ENCODE measurements around the gene KDM4C. TPM values are rescaled to one million over a fixed set of nuclear protein-coding genes. Genes with fewer than 3 reads are reported as not detected.

The KDM4C gene
- total RNA-seq, 1 experiment from 2014 or later, result 13.5 TPM

GRCh38 chr9:7121055-7121454 is 363.3 kb downstream of the KDM4C start:
- no peak for DNase-seq (ENCODE audit: extremely low read depth, low read depth)

DNA sequence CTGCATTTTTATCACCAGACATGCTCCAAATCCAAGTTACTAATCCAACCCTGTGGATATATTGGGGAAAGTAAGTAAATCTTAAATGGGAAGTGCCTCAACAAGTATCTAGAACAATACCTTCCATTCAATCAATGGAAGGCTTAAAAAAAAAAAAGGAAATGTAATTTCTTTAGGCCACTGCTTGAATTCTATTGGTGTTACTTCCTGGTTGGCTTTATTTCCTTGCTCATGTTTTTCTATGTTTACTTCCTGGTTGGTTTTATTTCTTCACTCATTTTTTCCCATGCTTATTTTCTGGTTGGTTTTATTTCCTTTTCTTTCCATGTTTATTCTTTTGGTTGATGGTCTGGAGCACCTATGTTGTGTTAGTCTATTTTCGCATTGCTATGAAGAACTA is 363.9 kb downstream of the KDM4C start:
- no peak for DNase-seq (ENCODE audit: extremely low read depth, low read depth)

DNA sequence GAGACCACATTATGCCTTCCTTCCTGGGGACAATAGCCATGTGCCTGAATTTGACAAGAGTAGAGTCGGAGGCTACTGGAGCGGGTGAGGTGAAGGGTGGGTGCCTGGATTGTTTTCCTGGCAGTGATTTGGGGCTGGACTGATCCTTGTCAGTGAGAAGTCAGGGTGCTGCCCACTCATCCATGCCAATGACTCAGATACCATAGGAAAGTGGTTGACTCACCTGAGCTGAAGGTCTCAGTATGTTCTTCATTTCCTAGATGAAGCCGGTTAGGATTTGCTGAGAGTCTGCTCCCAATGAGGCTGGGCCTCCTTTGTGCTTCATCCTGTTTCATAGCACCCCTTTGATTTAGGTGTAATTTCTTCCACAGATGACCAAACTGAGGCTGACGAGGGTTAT is 366.0 kb downstream of the KDM4C start:
- no peak for DNase-seq (ENCODE audit: extremely low read depth, low read depth)

GRCh38 chr9:7125231-7125630 is 367.5 kb downstream of the KDM4C start:
- no peak for DNase-seq (ENCODE audit: extremely low read depth, low read depth)

- no peak for DNase-seq (ENCODE audit: extremely low read depth, low read depth)
These were observed 371.6 kb downstream of the KDM4C start for GRCh38 chr9:7129391-7129790.

- DNase-seq (ENCODE audit: extremely low read depth, low read depth), result no peak
These were observed 372.6 kb downstream of the KDM4C start for GRCh38 chr9:7130266-7130820.

GRCh38 chr9:7132605-7133004 is 374.8 kb downstream of the KDM4C start:
- DNase-seq (ENCODE audit: extremely low read depth, low read depth), result no peak

GRCh38 chr9:7135735-7136134 is 378.0 kb downstream of the KDM4C start:
- no peak for DNase-seq (ENCODE audit: extremely low read depth, low read depth)

- no peak for DNase-seq (ENCODE audit: extremely low read depth, low read depth)
These were observed 379.3 kb downstream of the KDM4C start for GRCh38 chr9:7137040-7137439.

DNA sequence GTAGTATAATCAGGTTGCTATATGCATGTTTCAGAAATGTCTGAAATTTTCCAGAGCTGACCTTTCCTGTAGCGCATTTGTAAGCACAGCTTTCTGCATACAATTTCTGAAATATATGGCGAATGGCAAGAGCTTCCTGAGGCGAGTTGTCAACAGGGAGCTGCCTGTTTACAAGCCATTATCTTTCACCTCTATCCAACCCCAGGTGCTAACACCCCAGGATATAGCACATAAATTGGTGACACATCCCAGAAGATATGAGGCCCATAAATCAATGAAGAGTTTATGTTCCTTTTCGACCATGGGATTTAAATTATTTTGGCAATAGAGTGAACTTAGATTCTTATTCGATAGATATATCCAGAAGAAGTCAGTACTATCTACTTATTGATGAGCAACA is 379.8 kb downstream of the KDM4C start:
- DNase-seq (ENCODE audit: extremely low read depth, low read depth), result no peak

DNA sequence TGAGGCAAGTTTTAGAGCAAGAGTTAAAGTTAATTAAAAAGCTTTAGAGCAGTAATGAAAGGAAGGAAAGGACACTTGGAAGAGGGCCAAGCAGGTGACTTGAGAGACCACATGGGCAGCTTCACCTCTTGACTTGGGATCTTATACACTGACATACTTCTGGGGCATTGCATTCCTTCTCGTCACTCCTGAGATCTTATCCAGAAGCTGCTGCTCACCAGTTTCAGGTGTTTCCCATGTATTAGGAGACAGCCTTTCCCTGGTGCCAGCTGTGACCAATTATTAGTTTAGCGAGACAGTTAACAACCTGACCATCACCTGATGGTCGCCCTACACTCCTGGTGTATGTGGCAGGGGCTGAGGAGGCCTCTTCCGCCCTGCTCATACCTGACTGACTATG is 382.1 kb downstream of the KDM4C start:
- DNase-seq (ENCODE audit: extremely low read depth, low read depth), result no peak

GRCh38 chr9:7140401-7140800 is 382.6 kb downstream of the KDM4C start:
- no peak for DNase-seq (ENCODE audit: extremely low read depth, low read depth)

GRCh38 chr9:7143645-7144200 is 385.9 kb downstream of the KDM4C start:
- DNase-seq (ENCODE audit: extremely low read depth, low read depth), result no peak

- DNase-seq (ENCODE audit: extremely low read depth, low read depth), result no peak
These were observed 386.7 kb downstream of the KDM4C start for GRCh38 chr9:7144265-7145046.

DNA sequence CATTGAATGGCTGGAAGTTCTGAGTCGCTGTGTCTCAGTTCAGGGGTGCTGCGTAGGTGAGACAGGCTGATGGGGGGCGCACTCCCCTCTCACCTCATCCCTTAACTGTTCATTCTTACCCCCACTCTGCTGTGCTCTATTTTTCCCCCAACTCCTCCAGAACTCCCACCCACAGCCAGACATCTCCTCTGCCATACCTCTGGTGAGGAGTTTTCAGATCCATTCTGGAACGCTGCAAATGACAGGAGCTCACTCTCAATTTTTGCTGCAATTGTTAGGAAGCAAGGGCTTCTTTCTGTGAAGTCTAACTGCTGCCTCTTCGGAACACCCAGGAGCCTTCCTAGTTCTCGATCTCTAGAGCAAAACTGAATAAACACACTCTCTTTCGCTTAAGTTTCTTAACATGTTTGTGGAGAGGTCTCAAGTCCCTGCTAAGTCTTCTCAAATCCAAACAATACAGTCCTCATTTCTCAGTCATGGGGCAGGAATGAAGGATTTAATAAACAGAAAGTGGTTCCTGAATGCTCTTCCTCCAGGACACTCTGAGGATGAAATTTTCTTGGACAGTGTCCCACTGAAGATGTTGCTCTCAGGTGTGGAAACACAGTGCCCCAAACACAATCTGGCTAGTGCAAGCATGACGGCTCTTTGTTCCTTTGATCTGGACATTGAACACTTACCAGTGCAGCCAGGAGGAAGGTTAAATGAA is 387.7 kb downstream of the KDM4C start:
- DNase-seq (ENCODE audit: extremely low read depth, low read depth), result no peak

DNA sequence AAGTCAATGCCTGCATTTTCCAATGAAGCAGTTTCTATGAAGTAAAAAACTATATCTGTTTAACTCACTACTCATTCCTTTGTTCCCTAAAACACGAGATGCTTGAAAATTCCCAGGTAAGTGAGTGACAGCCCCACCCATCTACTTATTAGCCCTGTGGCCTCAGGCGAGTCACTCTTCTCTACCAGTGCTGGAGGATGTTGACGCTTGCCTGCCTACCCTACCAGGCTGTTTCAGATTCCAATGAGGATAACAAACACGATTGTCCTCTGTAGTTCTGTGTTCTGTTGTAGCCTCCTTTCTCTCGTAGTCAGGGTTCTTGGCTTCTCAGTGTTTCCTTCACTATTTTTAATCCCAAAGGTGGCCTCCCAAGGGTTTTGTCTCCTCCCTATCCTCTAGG is 388.8 kb downstream of the KDM4C start:
- DNase-seq (ENCODE audit: extremely low read depth, low read depth), result no peak

GRCh38 chr9:7147121-7148090 is 389.6 kb downstream of the KDM4C start:
- DNase-seq (ENCODE audit: extremely low read depth, low read depth), result no peak

GRCh38 chr9:7148243-7148765 is 390.5 kb downstream of the KDM4C start:
- DNase-seq (ENCODE audit: extremely low read depth, low read depth), result no peak

DNA sequence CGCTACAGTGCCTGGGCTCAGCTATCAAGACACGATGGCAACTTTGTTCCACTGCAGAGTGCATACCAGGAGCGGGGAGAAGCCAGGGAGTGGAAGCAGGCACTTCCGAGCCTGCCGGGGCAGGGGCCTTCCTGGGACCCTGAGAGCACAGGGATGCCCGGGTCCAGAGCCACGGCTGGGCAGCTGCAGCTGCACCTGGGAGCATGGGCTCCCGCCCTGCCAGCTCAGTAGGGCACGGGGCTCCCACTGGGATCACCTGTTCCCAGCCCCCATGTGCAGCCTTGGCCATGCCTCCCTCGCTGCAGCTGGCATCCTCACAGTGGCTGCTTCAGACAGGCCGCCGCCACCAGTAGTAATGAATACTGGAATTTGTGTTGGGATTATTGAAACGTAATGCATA is 391.5 kb downstream of the KDM4C start:
- DNase-seq (ENCODE audit: extremely low read depth, low read depth), result no peak

Measured in NCI-H460 (cell line).